Activated effector memory CD4-positive, alpha-beta T cell treated with Interleukin-2 at 50 U/mL for 16 hours (primary cell): Measurements from ENCODE around the gene HEY2.

Experiments used
- DNase-seq: peaks from one replicate; pipeline ENCODE4 v3.0.0-alpha.2; 2020

Gene HEY2

DNA sequence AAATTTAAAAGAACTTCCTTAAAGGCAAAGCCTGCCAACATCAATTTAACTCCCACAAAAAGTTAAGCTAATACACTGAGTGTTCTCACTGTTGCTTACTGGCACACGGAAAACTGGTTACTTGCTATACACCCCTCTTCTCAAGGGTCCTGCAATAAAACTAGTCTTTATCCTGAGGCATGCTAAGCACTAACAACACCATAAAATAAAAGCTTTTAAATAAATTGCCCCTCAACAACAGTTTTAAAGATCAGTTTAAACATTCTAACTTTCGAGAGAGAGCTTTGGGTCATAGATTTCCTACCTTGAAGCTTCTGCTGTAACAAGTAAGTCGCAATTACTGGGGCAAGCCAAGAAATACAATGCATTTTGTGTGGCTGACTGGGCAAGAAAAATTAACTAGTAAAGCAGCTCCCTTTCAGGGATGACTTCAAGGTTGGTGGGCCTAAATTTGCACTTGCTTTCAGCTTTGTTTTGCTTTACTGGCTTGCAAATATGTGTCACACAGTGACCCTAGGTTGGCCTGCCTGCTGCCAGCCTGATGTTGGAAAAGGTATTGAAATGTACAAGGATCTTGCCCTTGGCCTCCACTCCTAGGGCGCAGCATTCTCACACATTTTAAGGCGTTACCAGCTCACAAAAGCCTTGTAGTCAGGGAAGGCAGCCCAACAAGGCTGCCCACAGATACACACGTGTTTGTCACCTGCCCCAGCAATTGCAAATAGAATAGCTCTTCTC, 4.0 kb upstream of the HEY2 start:
- DNase-seq, result no peak

DNA sequence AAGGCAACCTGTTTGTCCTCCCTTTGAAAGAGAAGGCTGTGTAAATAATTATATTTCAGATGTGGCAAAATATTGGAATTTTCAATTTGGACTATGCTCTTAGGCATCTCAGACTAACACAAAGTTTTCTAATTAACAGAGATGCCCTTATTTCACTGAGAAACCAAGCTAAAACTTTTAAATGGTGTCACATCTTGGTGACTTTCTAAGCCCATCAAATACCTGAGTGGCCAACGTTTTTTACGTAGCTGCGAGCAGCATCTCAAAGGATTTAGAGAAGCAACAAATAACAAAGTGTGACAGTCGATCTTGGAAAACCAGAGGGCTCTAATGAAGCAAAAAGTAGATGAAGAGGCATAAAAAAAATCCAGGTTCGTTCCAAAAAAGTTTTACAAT, 3.4 kb upstream of the HEY2 start:
- no peak for DNase-seq

DNA sequence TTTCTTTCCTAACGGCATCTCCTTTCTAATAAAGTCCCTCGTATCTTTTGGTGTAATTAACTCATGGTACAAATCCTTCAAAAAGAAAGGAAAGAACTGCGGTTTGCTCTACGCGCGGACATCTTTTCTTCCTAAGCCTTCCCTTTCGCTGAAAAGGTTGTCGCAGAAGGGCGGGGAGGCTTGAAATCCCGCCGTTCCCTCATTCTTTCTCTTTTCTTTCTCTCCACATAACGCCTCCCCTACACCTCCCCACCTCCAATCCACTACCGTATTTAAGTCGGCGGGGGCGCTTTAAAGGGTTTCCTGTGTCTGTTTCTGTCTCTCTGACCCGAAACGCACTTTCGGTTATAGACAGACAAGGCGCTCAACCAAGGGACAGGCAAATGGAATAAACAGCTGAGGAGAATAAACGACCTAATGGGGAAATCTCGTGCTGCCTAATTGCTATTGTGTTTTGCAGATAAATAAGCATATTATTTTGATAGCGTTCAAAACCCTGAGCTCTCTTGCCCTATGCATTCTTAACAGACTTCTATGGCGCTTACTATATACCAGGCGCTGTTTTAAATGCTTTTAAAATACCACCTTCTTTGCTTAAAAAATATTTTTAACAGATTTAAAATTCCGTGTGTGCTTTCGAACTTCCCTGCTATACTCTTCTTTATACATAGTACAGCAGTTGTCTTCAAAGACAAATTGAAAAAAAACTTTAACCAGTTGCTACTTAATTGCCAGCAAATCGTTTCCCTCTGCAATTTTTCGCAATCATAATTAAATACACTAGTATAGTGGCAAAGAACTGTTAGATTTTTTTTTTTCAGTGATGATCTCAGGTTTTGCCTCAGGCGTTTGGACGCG, 2.5 kb upstream of the HEY2 start:
- peak; percentile 46 for DNase-seq

DNA sequence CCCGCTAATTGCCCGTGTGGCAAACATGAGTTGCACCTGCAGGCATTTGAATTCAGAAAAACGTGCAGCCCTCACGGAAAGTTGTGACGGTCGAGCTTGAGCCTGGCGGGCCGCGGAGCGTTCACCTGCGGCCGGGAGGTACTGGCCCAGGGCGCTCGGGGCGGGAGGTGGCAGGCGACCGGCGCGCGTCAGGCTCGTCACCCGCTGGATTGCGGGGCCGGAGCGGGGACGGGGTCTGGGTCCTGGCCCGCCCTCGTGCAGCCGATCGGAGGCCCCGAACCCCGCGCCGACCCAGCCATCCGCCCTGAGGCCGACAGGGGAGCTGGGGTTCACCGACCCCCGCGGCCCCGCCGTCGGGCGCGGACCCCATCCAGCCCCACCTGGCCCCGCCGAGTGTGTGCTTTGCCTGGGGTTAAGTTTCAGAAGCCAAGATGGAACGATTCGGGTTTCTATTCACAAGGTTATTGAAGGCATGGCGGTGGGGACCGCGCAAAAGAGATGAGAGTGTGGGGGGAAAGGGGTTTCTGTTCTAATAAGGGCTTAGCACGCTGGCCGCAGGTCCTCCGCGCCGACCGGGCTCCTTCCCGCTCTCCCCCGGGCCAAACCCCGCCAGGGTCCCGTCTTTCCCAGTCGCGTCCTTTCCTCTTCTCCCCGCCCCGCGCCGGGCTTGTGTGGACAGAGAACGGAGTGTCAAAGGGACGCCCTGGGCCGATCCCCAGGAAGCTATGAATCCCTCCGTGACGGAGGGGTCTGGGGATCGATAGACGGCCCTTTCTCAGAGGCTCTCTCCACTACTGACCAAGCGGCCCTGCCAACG, 1.6 kb upstream of the HEY2 start:
- peak; percentile 5 for DNase-seq

DNA sequence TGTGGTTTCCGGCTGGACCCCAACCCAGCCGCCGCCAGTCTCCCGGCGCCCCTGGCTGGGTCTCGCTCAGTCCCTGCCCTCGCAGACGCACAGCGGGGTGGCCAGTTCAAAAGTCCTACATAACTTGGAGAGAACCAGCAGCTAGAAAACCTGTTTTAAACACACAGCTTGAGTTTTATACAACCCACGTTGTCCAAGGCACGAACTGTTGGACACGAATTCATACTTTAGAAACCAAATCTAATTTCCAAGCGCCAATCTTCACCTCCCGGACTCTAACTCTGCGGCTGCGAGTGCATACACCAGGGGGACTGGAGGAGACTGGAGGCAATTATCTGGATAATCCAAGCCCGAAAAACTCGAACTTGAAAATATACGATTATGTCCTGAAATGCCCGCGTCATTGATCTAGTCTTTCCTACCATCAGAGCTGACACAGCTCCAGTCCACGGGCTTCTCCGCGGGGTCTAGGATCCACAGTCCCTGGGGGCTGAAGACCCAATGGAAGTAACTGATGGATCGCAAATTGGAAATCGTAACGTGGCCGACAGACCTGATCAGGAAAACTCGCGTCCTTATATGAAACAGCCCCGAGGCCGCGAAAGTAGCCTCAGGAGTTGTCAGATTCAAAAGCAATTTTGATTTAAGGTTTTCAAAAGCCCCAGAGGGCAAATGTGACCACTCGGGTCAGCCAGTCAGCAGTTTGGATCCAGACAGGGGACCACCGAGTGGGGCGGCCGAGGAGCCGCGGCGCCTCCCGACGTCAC, 843 bp upstream of the HEY2 start:
- no peak for DNase-seq

DNA sequence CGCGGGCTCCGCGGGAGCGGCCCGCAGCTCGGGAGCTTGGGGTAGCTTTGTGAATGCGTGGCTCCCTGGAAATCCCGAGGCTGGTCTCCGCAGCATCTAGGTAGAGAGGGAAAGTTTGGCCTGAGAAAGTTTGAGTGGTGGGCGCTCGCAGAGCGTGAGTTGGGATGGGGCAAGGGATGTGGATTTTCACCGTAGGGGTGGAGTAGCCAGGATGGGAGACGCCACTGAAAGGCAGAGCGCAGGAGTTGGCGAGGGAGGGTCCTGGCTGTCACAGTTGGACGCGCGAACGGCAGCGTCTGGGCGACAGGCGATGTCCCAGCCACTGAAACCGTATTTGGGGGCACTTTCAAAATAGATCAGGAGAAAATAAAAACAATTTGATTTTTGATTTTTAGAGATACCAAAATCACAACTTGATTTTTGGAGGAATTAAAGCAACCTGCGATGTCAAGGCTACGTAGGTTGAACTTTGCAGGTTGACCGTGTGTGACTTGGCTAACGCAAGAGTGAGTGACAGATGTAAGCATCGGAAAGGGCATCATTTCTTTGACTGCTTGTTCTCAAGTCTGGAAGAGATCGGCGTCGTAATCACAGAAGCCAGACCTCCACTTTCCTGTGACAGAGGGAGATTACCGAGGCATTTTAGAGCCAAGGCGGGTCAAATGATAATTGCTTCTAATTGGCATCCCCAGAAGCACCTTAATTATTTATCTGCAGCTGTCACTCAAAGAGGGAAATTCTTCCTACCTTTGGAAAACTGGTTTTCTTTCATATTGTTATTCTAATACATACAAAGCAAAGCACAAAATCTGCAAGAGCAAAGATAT, 646 bp downstream of the HEY2 start:
- DNase-seq, result no peak

DNA sequence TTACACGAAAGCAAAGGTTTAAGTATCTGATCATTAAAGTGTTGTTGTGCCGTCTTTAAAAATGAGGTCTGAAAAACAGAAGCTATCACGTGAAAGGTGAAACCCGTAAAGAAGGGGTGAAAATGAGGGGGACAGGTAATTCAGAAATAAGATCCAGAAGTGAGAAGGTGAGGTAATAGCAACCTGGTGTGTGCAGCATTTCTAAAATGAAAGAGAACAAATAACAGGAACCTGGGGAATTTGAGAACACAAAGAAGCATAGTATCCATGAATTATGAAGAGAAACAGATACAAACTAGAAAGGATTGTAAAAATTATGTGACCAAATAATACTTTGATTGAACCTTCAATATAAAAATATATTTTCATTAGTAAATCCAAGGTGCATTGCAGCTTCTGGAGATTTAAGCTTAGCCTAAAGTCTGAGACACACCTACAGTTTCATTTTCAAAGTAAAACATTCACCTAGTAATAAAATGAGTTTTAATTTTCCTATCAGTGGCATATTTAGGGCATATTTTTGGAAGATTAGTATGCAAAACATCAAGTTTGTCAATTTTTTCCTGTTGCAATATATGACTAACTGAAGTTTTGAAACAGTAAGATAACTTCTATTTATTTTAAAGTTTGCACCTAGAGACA, 1.4 kb downstream of the HEY2 start:
- DNase-seq, result no peak

DNA sequence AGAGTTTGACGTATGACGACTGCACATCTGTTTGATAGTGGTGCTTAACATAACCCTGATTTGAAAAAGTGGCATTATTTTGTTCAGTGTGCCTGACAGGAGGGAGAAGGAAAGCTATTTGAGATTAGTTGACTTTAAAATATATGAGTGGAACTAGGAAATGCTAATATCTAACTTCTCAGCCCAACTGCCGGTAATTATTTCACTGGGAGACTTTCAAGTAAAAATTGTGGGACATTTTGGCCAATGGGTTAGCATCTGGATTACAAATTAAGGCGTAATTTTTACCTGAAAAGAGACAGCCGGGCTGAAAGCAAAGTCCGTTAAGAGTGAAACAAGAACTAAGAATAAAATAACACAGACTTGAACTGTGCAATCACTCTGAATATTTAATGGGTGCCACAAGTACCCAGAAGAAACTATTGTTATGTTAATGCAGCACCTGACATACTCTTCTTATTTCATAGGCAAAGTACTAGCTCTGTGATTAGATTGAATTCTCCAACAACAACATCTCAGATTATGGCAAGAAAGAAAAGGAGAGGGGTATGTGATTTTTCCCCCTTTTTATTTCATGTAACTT, 2.0 kb downstream of the HEY2 start:
- DNase-seq, result no peak

DNA sequence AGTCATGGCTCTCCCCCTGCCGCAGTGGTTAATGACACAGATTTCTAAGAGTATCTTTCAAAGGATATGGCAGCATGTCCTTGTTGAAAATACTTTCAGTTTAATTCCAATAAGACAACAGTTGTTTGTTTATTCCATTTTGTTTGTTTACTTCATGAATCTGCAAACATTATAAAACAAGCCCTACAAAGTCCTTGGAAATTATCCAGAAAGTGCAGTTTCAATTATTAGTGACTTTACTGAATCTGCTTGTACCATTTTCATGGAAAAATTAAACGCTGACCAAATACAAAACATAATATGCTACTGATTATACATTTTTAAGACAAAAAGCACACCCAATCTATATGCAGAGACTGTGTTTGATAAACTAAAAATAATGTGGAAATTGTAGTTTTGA, 3.3 kb downstream of the HEY2 start:
- DNase-seq, result no peak

DNA sequence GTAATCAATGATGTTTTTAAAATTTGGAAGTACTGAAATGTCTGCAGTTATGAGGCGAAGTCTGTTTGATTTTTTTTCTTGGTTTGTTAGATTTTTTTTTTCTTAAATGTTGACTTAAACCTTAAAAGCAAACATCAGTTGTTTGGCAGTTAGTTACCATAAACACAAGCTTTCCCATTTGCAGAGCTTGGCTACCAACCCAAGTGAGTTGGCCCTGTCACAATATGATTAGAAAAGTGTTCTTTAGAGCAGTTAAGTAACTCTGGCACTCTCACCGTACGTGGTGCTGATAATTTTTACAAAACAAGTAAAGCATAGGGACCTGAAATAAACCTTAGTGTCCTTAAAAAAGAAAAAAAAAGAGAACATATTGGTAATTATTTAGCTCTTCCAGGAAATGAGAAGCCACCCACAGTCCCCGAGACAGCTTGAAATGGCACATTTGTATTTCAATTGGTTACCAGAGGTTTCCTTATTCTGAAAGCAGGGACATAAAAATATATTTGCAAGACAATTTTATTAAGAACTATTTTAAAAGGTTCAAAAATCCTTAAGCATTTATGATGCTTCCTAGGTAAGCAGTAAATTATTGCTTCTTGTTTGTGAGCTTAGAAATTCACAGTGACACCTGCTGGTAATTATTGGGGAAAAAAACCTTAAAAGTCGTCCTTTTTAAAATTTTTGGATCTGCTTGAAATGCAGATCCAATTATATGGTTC, 3.9 kb downstream of the HEY2 start:
- no peak for DNase-seq

DNA sequence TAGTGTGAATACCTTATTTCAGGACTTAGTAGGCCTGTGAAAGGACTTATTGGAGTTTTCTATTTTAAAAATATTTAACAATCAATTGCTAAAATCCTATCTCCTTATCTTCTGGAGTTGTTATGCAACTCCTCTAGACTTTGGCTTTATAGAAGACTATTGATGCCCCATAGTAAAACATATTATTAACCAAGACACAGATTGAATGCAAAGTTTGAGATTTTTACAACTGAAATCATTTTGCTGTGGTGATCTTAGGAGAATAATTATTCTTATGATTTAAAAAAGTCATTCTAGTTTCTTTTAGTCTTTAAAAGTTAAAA, 4.5 kb downstream of the HEY2 start:
- DNase-seq, result no peak

DNA sequence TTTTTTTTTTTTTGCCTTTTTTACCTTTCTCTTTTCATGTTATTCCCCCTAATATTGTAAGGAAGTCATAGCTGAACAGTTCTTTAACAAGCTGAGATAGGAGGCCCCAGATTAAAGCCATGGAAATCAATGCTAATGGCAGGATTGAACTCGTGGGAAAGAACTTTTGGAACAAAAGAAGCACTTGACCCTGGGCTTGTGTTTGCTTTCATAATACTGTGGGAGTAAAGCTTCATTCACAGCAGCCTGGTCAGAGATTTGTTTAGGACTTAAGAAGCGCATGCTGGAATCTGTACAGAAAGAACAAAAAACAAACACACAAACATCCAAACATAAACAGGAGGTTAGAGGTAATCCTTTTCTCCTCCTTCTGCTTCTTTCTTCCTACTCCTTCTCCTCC, 5.1 kb downstream of the HEY2 start:
- DNase-seq, result no peak

DNA sequence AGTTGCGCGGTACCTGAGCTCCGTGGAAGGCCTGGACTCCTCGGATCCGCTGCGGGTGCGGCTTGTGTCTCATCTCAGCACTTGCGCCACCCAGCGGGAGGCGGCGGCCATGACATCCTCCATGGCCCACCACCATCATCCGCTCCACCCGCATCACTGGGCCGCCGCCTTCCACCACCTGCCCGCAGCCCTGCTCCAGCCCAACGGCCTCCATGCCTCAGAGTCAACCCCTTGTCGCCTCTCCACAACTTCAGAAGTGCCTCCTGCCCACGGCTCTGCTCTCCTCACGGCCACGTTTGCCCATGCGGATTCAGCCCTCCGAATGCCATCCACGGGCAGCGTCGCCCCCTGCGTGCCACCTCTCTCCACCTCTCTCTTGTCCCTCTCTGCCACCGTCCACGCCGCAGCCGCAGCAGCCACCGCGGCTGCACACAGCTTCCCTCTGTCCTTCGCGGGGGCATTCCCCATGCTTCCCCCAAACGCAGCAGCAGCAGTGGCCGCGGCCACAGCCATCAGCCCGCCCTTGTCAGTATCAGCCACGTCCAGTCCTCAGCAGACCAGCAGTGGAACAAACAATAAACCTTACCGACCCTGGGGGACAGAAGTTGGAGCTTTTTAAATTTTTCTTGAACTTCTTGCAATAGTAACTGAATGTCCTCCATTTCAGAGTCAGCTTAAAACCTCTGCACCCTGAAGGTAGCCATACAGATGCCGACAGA, 9.9 kb downstream of the HEY2 start:
- no peak for DNase-seq

DNA sequence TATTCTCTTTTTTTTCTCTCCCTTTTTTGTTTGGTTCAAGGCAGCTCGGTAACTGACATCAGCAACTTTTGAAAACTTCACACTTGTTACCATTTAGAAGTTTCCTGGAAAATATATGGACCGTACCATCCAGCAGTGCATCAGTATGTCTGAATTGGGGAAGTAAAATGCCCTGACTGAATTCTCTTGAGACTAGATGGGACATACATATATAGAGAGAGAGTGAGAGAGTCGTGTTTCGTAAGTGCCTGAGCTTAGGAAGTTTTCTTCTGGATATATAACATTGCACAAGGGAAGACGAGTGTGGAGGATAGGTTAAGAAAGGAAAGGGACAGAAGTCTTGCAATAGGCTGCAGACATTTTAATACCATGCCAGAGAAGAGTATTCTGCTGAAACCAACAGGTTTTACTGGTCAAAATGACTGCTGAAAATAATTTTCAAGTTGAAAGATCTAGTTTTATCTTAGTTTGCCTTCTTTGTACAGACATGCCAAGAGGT, 10.6 kb downstream of the HEY2 start:
- DNase-seq, result no peak

DNA sequence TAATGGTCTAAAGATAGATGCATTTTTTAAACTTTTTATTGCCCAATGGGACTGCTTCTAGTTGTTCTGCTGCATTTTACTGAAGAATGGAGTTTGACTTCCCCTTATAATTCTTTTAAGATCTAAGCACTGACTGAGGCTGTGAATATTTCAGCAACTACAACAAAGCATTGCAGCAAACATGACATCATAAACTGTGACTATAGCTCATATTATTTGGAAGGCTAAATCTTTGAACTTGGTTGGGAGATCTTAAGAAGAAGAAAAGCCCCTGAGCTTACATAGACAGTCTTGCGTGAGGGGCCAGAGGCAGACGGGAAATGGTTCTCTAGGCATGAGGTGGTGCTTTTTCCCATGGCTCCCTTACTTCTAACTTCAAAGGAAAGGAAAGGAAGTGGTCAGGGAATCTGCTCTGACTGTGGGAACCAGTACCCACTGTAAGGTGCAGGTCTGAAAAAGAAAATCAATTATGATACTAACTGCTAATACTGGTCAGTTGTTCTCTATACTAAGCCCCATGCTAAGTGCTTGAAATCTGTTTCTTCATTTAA, 14.8 kb downstream of the HEY2 start:
- no peak for DNase-seq

DNA sequence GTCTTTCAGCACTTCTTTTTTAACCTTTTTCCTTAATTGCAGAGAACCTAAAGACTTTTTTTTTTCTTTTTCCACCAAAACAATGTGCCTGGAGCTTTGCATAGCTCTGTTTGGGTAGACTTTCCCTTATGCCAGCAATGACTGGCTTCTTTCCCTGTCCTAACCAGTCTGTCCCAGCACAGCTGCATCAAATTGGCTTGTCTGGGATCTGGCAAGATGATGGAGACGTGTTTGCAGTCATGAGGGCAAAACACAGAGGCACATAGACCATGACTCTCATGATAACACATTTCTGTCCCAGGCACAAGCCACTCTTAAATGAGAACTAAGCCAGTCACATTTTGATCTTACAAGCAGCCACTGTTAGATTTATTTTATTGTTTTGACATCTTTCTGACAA, 16.5 kb downstream of the HEY2 start:
- DNase-seq, result no peak

DNA sequence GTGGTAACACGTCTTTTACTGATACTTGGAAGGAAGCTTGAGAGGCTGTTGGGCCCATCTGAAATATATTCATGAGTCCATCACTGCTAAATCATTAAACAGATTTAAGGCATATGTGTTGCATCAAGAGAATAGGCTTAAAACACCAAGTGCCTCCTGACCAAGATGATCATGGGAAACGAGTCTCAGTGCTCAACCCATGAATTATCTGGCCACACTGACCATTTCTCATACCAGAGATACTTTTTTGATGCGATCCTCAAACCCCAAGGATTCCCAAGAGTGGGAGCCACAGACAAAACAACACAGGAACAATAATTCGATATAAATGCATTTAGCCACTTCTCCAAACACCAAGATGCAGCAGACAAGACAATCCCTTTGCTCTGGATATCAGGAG, 17.2 kb downstream of the HEY2 start:
- no peak for DNase-seq

DNA sequence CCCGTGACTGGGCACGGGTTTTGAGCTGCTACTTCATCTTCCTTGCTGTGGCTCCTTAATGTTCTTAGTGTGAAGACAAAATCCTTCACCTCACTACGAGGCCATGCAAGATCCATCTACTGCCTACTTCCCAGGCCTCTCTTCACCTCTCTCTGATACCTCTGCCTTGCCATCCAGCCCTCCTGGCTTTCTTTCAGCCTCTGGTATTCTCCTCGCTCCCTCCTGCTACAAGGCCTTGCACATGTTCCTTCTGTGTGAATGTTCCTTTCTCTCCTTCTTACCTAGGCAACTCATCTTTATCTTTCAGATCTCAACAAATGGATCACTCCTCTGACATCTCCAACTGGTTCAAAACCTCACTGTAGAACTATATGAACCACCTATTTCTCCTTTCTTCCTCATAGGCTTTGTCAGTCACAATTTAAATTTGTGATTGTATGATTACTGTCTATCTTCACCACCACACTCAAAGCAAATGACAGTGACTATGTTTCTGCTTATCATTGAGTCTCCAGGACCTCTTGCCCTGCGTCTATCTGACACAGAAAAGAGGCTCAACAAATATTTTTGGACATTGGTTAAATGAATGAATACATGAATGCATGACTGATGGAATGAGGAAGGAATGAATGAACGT, 19.8 kb downstream of the HEY2 start:
- DNase-seq, result no peak
